HG03575 (cell line): ENCODE data around the gene BRINP3.

Experiments used
- ATAC-seq: cut with Tn5 transposase; IDR thresholded peaks from one replicate; pipeline ENCODE4 v1.9.1; 2021; ENCODE audit not compliant: unreplicated experiment, insufficient number of reproducible peaks, low FRiP score; ENCODE audit errors: extremely low read depth

BRINP3 gene

GRCh38 chr1:190456129-190456528 lies 21.5 kb downstream of the BRINP3 start:
- ATAC-seq, result no peak

- no peak for ATAC-seq
Observed at GRCh38 chr1:190455631-190456030, 22.0 kb downstream of the BRINP3 start.

- ATAC-seq, result no peak
Observed at GRCh38 chr1:190453550-190453949, 24.1 kb downstream of the BRINP3 start.

- no peak for ATAC-seq
Observed at GRCh38 chr1:190452272-190452848, 25.3 kb downstream of the BRINP3 start.

- ATAC-seq, result no peak
Observed at GRCh38 chr1:190444464-190444863, 33.2 kb downstream of the BRINP3 start.

GRCh38 chr1:190439447-190439846 lies 38.2 kb downstream of the BRINP3 start:
- no peak for ATAC-seq

- no peak for ATAC-seq
Observed at GRCh38 chr1:190436615-190437014, 41.0 kb downstream of the BRINP3 start.

- no peak for ATAC-seq
Observed at GRCh38 chr1:190429932-190430331, 47.7 kb downstream of the BRINP3 start.

GRCh38 chr1:190429141-190429540 lies 48.5 kb downstream of the BRINP3 start:
- no peak for ATAC-seq

- ATAC-seq, result no peak
Observed at GRCh38 chr1:190416239-190416638, 61.4 kb downstream of the BRINP3 start.

GRCh38 chr1:190413142-190413541 lies 64.5 kb downstream of the BRINP3 start:
- ATAC-seq, result no peak

GRCh38 chr1:190403402-190403801 lies 74.3 kb downstream of the BRINP3 start:
- ATAC-seq, result no peak

GRCh38 chr1:190399233-190399632 lies 78.4 kb downstream of the BRINP3 start:
- no peak for ATAC-seq

- no peak for ATAC-seq
Observed at GRCh38 chr1:190391582-190391981, 86.1 kb downstream of the BRINP3 start.

GRCh38 chr1:190377991-190378390 lies 99.7 kb downstream of the BRINP3 start:
- ATAC-seq, result no peak

GRCh38 chr1:190377294-190377693 lies 100.4 kb downstream of the BRINP3 start:
- ATAC-seq, result no peak

- no peak for ATAC-seq
Observed at GRCh38 chr1:190376044-190376443, 101.6 kb downstream of the BRINP3 start.

- peak; percentile 45 for ATAC-seq
Observed at GRCh38 chr1:190373705-190374336, 103.8 kb downstream of the BRINP3 start.

GRCh38 chr1:190367200-190367599 lies 110.5 kb downstream of the BRINP3 start:
- no peak for ATAC-seq

- no peak for ATAC-seq
Observed at GRCh38 chr1:190365283-190365682, 112.4 kb downstream of the BRINP3 start.

GRCh38 chr1:190353538-190354101 lies 124.0 kb downstream of the BRINP3 start:
- ATAC-seq, result no peak
